ENCODE results near the gene POU5F1.

The POU5F1 gene

GRCh38 chr6:31180500-31180899 lies 10.0 kb upstream of the POU5F1 start:
- DNase-seq (ENCODE audit: insufficient read length, low spot score) = no peak
- TF ChIP-seq, protein P1, sequence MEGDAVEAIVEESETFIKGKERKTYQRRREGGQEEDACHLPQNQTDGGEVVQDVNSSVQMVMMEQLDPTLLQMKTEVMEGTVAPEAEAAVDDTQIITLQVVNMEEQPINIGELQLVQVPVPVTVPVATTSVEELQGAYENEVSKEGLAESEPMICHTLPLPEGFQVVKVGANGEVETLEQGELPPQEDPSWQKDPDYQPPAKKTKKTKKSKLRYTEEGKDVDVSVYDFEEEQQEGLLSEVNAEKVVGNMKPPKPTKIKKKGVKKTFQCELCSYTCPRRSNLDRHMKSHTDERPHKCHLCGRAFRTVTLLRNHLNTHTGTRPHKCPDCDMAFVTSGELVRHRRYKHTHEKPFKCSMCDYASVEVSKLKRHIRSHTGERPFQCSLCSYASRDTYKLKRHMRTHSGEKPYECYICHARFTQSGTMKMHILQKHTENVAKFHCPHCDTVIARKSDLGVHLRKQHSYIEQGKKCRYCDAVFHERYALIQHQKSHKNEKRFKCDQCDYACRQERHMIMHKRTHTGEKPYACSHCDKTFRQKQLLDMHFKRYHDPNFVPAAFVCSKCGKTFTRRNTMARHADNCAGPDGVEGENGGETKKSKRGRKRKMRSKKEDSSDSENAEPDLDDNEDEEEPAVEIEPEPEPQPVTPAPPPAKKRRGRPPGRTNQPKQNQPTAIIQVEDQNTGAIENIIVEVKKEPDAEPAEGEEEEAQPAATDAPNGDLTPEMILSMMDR (IDR thresholded peaks at IDR 0.05; ENCODE audit: insufficient read depth, missing control alignments) = no peak
- no peak for FAIRE-seq

GRCh38 chr6:31179896-31180295 lies 9.4 kb upstream of the POU5F1 start:
- TF ChIP-seq, protein P1 (IDR thresholded peaks at IDR 0.05; ENCODE audit: insufficient read depth, missing control alignments) = no peak
- DNase-seq (ENCODE audit: insufficient read length, low spot score) (no peak), FAIRE-seq (no peak)

DNA sequence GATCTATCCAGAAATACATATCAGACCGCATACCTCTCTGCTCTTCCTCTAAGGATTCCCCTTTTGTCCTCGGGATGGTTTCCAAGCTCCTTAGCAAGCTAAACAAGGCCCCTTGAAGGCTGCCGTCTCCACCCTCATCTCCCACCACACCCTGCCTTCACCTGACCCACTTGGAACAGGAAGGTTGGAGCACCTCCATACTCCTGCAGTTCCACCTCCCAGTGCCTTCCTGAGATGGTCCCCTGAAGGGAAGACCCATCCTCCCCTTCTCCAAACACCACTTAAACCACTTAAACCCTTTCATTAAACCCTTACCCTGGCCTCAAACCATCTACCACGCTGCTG lies 8.5 kb upstream of the POU5F1 start:
- FAIRE-seq (no peak), DNase-seq (ENCODE audit: insufficient read length, low spot score) (no peak)
- TF ChIP-seq, protein P1 (IDR thresholded peaks at IDR 0.05; ENCODE audit: insufficient read depth, missing control alignments) = no peak

DNA sequence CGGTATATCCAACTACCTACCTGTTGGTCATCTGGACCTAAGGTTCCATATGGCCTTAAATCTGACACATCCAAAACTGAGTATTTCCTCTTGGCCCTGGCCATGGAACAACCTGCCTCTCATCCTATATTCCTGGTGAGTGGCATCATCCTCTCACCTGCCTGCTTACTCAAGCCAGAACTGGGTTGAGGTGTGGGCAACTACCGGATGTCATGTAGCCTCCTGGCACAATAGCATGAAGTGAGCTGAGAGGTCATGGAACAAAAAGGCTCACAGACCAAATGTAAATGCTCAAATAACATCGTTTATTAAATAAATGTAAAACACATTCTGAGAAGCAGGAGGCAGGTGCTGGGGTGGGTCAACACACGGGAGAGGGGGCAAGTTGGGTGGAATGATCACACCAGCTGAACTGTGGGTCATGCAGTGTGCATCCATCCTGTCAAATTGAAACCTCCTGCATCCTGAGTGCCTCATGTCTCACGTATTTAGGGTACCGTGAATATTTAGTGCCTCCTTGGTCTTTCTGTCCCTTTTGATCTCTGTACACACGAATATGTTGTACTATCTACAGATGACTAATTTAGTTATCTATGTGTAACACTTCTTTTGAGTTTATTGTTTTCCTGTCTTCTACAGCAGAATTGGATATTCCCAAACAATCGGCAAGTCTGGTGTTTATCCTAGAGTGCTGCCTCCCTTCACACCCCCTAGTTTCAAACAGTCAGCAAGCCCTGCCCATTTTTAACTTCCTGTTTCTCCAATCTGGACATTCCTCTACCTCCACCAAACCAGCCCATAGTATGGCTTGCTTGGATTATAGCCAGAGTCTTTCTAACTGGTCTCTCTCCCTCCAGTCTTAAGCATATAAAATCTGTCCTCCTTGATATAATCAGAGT lies 7.9 kb upstream of the POU5F1 start:
- FAIRE-seq (no peak), DNase-seq (ENCODE audit: insufficient read length, low spot score) (no peak)
- TF ChIP-seq, protein P1 (IDR thresholded peaks at IDR 0.05; ENCODE audit: insufficient read depth, missing control alignments) = no peak

DNA sequence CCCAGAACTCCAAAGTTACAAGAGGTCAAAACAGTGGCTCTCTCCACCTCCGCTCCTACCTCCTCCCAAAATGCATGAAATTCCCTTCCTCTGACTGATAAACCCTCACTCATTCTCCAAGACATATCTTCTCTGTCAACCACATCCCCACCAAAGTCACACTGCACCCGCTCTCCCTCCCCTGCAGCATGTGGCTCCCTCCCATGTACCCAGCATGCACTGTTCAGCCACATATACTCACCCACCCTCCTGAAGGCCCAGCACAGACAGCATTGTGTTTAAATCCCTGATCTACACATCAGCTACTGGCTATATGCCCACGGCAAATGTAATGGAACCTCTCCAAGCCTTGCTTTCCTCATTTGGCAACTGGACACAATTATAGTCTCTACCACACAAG lies 5.5 kb upstream of the POU5F1 start:
- no peak for FAIRE-seq
- no peak for DNase-seq (ENCODE audit: insufficient read length, low spot score)
- TF ChIP-seq, protein P1 (IDR thresholded peaks at IDR 0.05; ENCODE audit: insufficient read depth, missing control alignments) = no peak

- FAIRE-seq (no peak), DNase-seq (ENCODE audit: insufficient read length, low spot score) (no peak)
- TF ChIP-seq, protein P1 (IDR thresholded peaks at IDR 0.05; ENCODE audit: insufficient read depth, missing control alignments) = no peak
Measured at GRCh38 chr6:31174378-31174777, 3.9 kb upstream of the POU5F1 start.

GRCh38 chr6:31173406-31173805 lies 2.9 kb upstream of the POU5F1 start:
- TF ChIP-seq, protein P1 (IDR thresholded peaks at IDR 0.05; ENCODE audit: insufficient read depth, missing control alignments) = no peak
- FAIRE-seq (no peak), DNase-seq (ENCODE audit: insufficient read length, low spot score) (no peak)
